T-helper 22 cell (primary cell): ENCODE data around the gene ESR1.
"Not testable (repeated sequence)": the region's sequence is repeated elsewhere in the genome, so short reads cannot be mapped to it uniquely, and the experiment has no call there.

Source experiments
- DNase-seq: peaks from one replicate; pipeline ENCODE4 v3.0.0-alpha.2; 2020; ENCODE audit warnings: low read depth

The ESR1 gene

GRCh38 chr6:152135755-152136448, 328.4 kb downstream of the ESR1 start:
- no peak for DNase-seq

GRCh38 chr6:152136449-152136825, 329.0 kb downstream of the ESR1 start:
- no peak for DNase-seq

- DNase-seq: not testable (repeated sequence)
These were observed 330.9 kb downstream of the ESR1 start for GRCh38 chr6:152138344-152138743.

GRCh38 chr6:152142105-152142504, 334.6 kb downstream of the ESR1 start:
- DNase-seq: no peak

GRCh38 chr6:152143359-152143758, 335.9 kb downstream of the ESR1 start:
- DNase-seq: no peak

- no peak for DNase-seq
These were observed 338.9 kb downstream of the ESR1 start for GRCh38 chr6:152146385-152146784.

GRCh38 chr6:152147269-152147668, 339.8 kb downstream of the ESR1 start:
- no peak for DNase-seq

- no peak for DNase-seq
These were observed 340.9 kb downstream of the ESR1 start for GRCh38 chr6:152148412-152148811.

GRCh38 chr6:152150196-152150595, 342.7 kb downstream of the ESR1 start:
- DNase-seq: no peak

GRCh38 chr6:152151920-152152319, 344.4 kb downstream of the ESR1 start:
- DNase-seq: no peak

GRCh38 chr6:152154559-152155356, 347.3 kb downstream of the ESR1 start:
- no peak for DNase-seq

GRCh38 chr6:152155792-152156191, 348.3 kb downstream of the ESR1 start:
- DNase-seq: no peak

GRCh38 chr6:152160346-152160745, 352.9 kb downstream of the ESR1 start:
- DNase-seq: no peak

- DNase-seq: no peak
These were observed 354.0 kb downstream of the ESR1 start for GRCh38 chr6:152161501-152161900.

GRCh38 chr6:152164957-152165356, 357.5 kb downstream of the ESR1 start:
- no peak for DNase-seq

- DNase-seq: no peak
These were observed 359.0 kb downstream of the ESR1 start for GRCh38 chr6:152166497-152166896.

GRCh38 chr6:152166897-152167296, 359.4 kb downstream of the ESR1 start:
- DNase-seq: no peak

GRCh38 chr6:152167641-152168603, 360.4 kb downstream of the ESR1 start:
- DNase-seq: no peak

GRCh38 chr6:152170313-152170701, 362.8 kb downstream of the ESR1 start:
- DNase-seq: no peak

- DNase-seq: peak; percentile 56
These were observed 363.5 kb downstream of the ESR1 start for GRCh38 chr6:152170702-152171667.

GRCh38 chr6:152173321-152173720, 365.8 kb downstream of the ESR1 start:
- DNase-seq: no peak
